ENCODE data around the gene RPL41. TPM values are rescaled to one million over a fixed set of nuclear protein-coding genes. Genes with fewer than 3 reads are reported as not detected.

RPL41 gene
- polyA plus RNA-seq, 1 of the 3 experiments (the other 2 are of a cell fraction), result 12,464 TPM

DNA sequence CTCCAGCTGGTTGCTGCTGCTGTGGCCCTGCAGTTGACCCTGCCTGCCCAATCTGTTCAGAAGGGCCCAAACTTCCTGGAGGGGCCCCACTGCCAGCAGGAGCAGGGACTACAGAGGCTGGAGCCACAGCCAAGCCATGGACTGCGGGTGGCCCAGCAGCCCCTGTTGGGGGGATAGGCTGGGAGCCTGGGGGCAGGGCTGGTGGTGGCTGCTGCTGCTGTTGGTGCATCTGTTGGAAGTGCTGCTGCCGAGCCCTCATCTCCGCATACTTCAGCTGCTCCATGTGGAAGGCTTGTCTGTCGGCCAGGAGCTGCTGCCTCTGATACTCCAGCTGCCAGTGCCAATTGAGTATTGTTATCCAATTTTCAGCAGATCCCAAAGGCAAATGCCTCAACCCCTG, 48.9 kb downstream of the RPL41 start:
- Histone ChIP-seq H3K4me2 (no peak overlapping the region), H3F3A (replicated peaks; ENCODE audit: insufficient read depth) (peaks cover 71% of the 10 kb centered on the region), H3K36me3 (replicated peaks in 1 of 2; ENCODE audit: control insufficient read depth in 1 of 2, insufficient read depth in 2 of 2, low read length in 1 of 2) (peaks cover 57 to 58% of the 10 kb centered on the region in 2 experiments), H3K9me3 (no peaks in the 10 kb centered on the region), H3K4me3 (ENCODE audit: low read depth in 2 of 2, low read length in 1 of 2) (no peak overlapping the region), H3K9me2 (no peaks in the 10 kb centered on the region), H2AFZ (ENCODE audit: low read depth) (no peak overlapping the region), H3K9ac (no peak overlapping the region), H3K27me3 (ENCODE audit: insufficient read depth) (no peaks in the 10 kb centered on the region), H3K27ac (ENCODE audit: low read depth in 2 of 2, low read length in 1 of 2) (no peak overlapping the region), H4K20me1 (ENCODE audit: insufficient read depth) (peaks cover 30% of the 10 kb centered on the region), H3K4me1 (ENCODE audit: control insufficient read depth in 1 of 2, insufficient read depth in 2 of 2, low read depth in 1 of 2, low read length in 1 of 2) (peaks cover 11 to 12% of the 10 kb centered on the region in 2 experiments; a peak in 1 of 4 replicates), H3K79me2 (ENCODE audit: insufficient read depth) (peaks cover 17% of the 10 kb centered on the region)
- TF ChIP-seq JUND (IDR thresholded peaks at IDR 0.05), result no peak
- TF ChIP-seq RFX5 (IDR thresholded peaks at IDR 0.05; ENCODE audit: low read length), result no peak
- no peak for TF ChIP-seq MXI1 (IDR thresholded peaks at IDR 0.05; ENCODE audit: low read depth, low read length)
- no peak for TF ChIP-seq EP300 (IDR thresholded peaks at IDR 0.05; ENCODE audit: borderline replicate concordance in 1 of 2, low read depth in 1 of 2, low read length in 1 of 2)
- CTCF ChIA-PET, result interaction anchor here (0.9 to 7.8 kb wide), 3 partner anchors 20 to 46 kb away, joined by 3 to 60 read pairs (median 4); partner anchors contain the start of gene SMARCC2
- 88% methylated on average over 3 of the region's 4 CpGs for WGBS (ENCODE audit: low lambda C conversion rate)
- DNase-seq, result no peak
- POLR2A ChIA-PET, result no interaction called here

Other genes starting within 250 kb of the RPL41 start
- 36.0 and 36.3 TPM in 2 replicates for gene PYM1, start 188.7 kb upstream of the RPL41 start, polyA plus RNA-seq (2012; rRNA removed)
- gene DGKA, start 185.5 kb upstream of the RPL41 start, polyA plus RNA-seq (2012; rRNA removed), result 74.6 and 75.9 TPM in 2 replicates
- gene PMEL, start 150.6 kb upstream of the RPL41 start, polyA plus RNA-seq (2012; rRNA removed), result 1.8 and 2.7 TPM in 2 replicates
- gene CDK2, start 149.8 kb upstream of the RPL41 start, polyA plus RNA-seq (2012; rRNA removed), result 34.7 and 43.3 TPM in 2 replicates
- gene RAB5B, start 142.6 kb upstream of the RPL41 start, polyA plus RNA-seq (2012; rRNA removed), result 54.0 and 79.4 TPM in 2 replicates
- 23.2 and 25.7 TPM in 2 replicates for gene SUOX, start 119.4 kb upstream of the RPL41 start, polyA plus RNA-seq (2012; rRNA removed)
- 2.0 and 3.9 TPM in 2 replicates for gene IKZF4, start 95.6 kb upstream of the RPL41 start, polyA plus RNA-seq (2012; rRNA removed)
- 1,500 and 1,782 TPM in 2 replicates for gene RPS26, start 74.7 kb upstream of the RPL41 start, polyA plus RNA-seq (2012; rRNA removed)
- gene ERBB3, start 36.5 kb upstream of the RPL41 start, polyA plus RNA-seq (2012; rRNA removed), result 1.4 and 1.5 TPM in 2 replicates
- 207 and 213 TPM in 2 replicates for gene PA2G4, start 12.1 kb upstream of the RPL41 start, polyA plus RNA-seq (2012; rRNA removed)
- gene ZC3H10, start 1.6 kb downstream of the RPL41 start, polyA plus RNA-seq (2012; rRNA removed), result 1.9 and 2.0 TPM in 2 replicates
- 132 and 143 TPM in 2 replicates for gene ESYT1, start 11.6 kb downstream of the RPL41 start, polyA plus RNA-seq (2012; rRNA removed)
- 203 and 234 TPM in 2 replicates for gene MYL6B, start 36.0 kb downstream of the RPL41 start, polyA plus RNA-seq (2012; rRNA removed)
- 4,697 and 4,711 TPM in 2 replicates for gene MYL6, start 41.7 kb downstream of the RPL41 start, polyA plus RNA-seq (2012; rRNA removed)
- gene SMARCC2, start 72.8 kb downstream of the RPL41 start, polyA plus RNA-seq (2012; rRNA removed), result 64.3 and 73.0 TPM in 2 replicates
- 127 and 147 TPM in 2 replicates for gene RNF41, start 105.3 kb downstream of the RPL41 start, polyA plus RNA-seq (2012; rRNA removed)
- 49.3 and 52.3 TPM in 2 replicates for gene NABP2, start 107.7 kb downstream of the RPL41 start, polyA plus RNA-seq (2012; rRNA removed)
- 0.12 TPM in 1 of 2 replicates, not detected in the other for gene SLC39A5, start 113.4 kb downstream of the RPL41 start, polyA plus RNA-seq (2012; rRNA removed)
- 22.5 and 23.4 TPM in 2 replicates for gene ANKRD52, start 141.8 kb downstream of the RPL41 start, polyA plus RNA-seq (2012; rRNA removed)
- gene COQ10A, start 150.3 kb downstream of the RPL41 start, polyA plus RNA-seq (2012; rRNA removed), result 42.2 and 56.2 TPM in 2 replicates
- gene CS, start 183.7 kb downstream of the RPL41 start, polyA plus RNA-seq (2012; rRNA removed), result 121 and 149 TPM in 2 replicates
- 191 and 196 TPM in 2 replicates for gene CNPY2, start 199.4 kb downstream of the RPL41 start, polyA plus RNA-seq (2012; rRNA removed)
- gene PAN2, start 217.4 kb downstream of the RPL41 start, polyA plus RNA-seq (2012; rRNA removed), result 37.1 and 66.9 TPM in 2 replicates
- gene IL23A, start 222.3 kb downstream of the RPL41 start, polyA plus RNA-seq (2012; rRNA removed), result 0.29 and 0.46 TPM in 2 replicates
- gene STAT2, start 243.5 kb downstream of the RPL41 start, polyA plus RNA-seq (2012; rRNA removed), result 58.1 and 91.4 TPM in 2 replicates
- gene APOF, start 246.2 kb downstream of the RPL41 start, polyA plus RNA-seq (2012; rRNA removed), result not detected in 2 replicates